RWPE1 (cell line): ENCODE data around the gene SF3B2.

Source experiments
- CTCF ChIA-PET: fragments of 350-600 bp; sonication (Branson Sonifier 250); formaldehyde crosslinking; extraction: SDS; loops from one replicate; lab custom pipeline; 2021; lab: Yijun Ruan, JAX
- POLR2A ChIA-PET: fragments of 400-600 bp; formaldehyde crosslinking; extraction: SDS; loops from one replicate; lab custom pipeline; 2020; ENCODE audit warnings: antibody characterized with exemption; ENCODE audit not compliant: low non-redundant PET; lab: Yijun Ruan, JAX
- DNase-seq: peaks from one replicate; pipeline ENCODE4 v3.0.0; 2012; ENCODE audit warnings: low spot score
- H3K27ac ChIP-seq: fragments of 450-650 bp; 2 replicates; pipeline ENCODE4 v1.5.1; 2017
- CTCF ChIP-seq: fragments of 450-650 bp; conservative IDR thresholded peaks from 2 replicates; pipeline ENCODE4 v1.5.1; 2017; ENCODE audit warnings: low read depth, mild to moderate bottlenecking

SF3B2 gene

GRCh38 chr11:66011785-66012303, 40.3 kb upstream of the SF3B2 start, which contains the start of gene CST6:
Gene CST6 (plus strand): TSS chr11:66012008. CDS start chr11:66012045, 37 bp downstream.
- no peak for DNase-seq
- no peak for TF ChIP-seq CTCF
- no peak within 1 kb of the TSS; the same call in 1 of the 2 replicates for H3K27ac ChIP-seq
- ChIA-PET CTCF (interaction anchor here (0.6 to 1.6 kb wide), 4 partner anchors 10 to 56 kb away, joined by 3 to 6 read pairs (median 4); no protein-coding TSS in a partner anchor), POLR2A (interaction anchor here (0.6 to 0.9 kb wide), 3 partner anchors 9 to 111 kb away, joined by 3 to 5 read pairs (median 3); partner anchors contain the start of genes BANF1 and EIF1AD)

GRCh38 chr11:66012371-66012945, 39.7 kb upstream of the SF3B2 start:
- H3K27ac ChIP-seq, result no peak overlapping the region
- ChIA-PET CTCF (interaction anchor here (0.6 to 1.3 kb wide), 5 partner anchors 9 to 43 kb away, joined by 3 to 6 read pairs (median 3); no protein-coding TSS in a partner anchor), POLR2A (interaction anchor here (0.9 kb wide), 1 partner anchor 10 kb away, joined by 3 read pairs; the partner anchor contains the start of genes BANF1 and EIF1AD)

GRCh38 chr11:66012946-66013761, 39.0 kb upstream of the SF3B2 start:
- no peak for TF ChIP-seq CTCF
- peak overlapping the region; percentile 10; the same call in 1 of the 2 replicates for H3K27ac ChIP-seq
- DNase-seq, result no peak
- POLR2A ChIA-PET, result interaction anchor here (0.6 kb wide), 1 partner anchor 12 kb away, joined by 3 read pairs; no protein-coding TSS in a partner anchor
- CTCF ChIA-PET, result interaction anchor here (0.6 to 1.1 kb wide), 4 partner anchors 9 to 738 kb away, joined by 3 to 5 read pairs (median 4); no protein-coding TSS in a partner anchor

More at GRCh38 chr11:66012371-66012945, 39.7 kb upstream of the SF3B2 start:
- no peak for TF ChIP-seq CTCF
- no peak for DNase-seq

DNA sequence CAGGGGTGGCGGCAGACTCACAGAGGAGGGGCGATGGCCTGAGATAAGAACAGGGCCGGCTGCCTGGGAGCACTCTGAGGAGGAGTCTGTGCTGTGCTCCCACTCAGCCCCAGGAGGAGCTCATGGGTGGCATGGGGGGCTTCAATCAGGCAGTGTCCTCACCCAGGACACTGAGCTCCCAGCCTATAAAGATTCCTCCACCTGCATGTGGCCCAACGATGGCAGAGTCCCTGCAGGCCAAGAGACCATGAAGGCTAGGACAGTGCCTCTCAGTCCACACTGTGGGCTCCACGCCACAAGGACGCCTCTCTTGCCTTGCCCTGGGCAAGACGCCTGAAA, 38.4 kb upstream of the SF3B2 start:
- POLR2A ChIA-PET, result no interaction called here
- CTCF ChIA-PET, result interaction anchor here (1.1 kb wide), 1 partner anchor 8 kb away, joined by 3 read pairs; no protein-coding TSS in a partner anchor

DNA sequence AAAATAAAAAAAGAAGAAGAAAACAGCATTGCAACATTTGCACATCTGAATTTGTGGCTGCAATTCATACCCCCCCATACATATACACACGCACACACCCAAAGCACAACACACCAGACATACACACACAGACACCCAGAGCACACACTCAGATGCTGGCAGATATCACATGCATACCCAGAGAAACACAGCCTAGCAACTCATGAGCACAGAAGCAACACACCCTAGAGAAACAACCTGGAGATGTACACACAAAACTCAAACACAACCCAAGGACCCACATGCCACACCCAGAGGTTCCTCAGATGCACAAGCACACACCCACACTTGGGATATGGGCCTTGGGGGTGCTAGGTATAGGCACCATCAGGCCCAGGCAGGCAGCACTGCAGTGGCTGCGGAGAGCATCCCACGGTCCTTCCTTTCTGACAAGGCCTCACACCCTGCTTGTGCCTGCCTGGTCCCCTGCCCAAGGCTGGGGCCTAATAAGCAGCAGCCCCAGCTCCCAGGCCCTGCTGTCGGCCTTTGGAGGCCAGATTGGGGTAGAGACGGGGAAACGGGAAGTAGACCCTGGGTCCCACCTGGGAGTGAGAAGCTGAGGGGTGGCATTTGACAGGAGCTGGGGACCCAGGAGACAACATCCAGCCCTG, 37.2 kb upstream of the SF3B2 start:
- ChIA-PET CTCF (interaction anchor here (0.6 to 0.7 kb wide), 2 partner anchors 17 to 360 kb away, joined by 3 read pairs; no protein-coding TSS in a partner anchor), POLR2A (interaction anchor here (1.2 kb wide), 1 partner anchor 37 kb away, joined by 13 read pairs; the partner anchor contains the start of gene SF3B2)
- no peak for DNase-seq
- peak overlapping the region; percentile 78 for H3K27ac ChIP-seq
- no peak for TF ChIP-seq CTCF

More for the DNA sequence above, 38.4 kb upstream of the SF3B2 start:
- peak overlapping the region; percentile 78; the same call in 1 of the 2 replicates for H3K27ac ChIP-seq
- TF ChIP-seq CTCF, result no peak
- no peak for DNase-seq
